Islet of Langerhans (tissue), 1 donor: Measurements from ENCODE around the gene AGBL4.
"Not testable (repeated sequence)": the region's sequence is repeated elsewhere in the genome, so short reads cannot be mapped to it uniquely, and the experiment has no call there.

Experiments
- FAIRE-seq: peaks from one replicate; lab custom pipeline; 2011; peaks lifted over from hg19 to GRCh38; lab: Jason Lieb, UNC

AGBL4 gene

GRCh38 chr1:50023292-50024159, at the start of gene AGBL4:
TSS of gene AGBL4 (minus strand) at chr1:50023954.
- no peak for FAIRE-seq

GRCh38 chr1:50066806-50067205, 43.1 kb upstream of the AGBL4 start:
- no peak for FAIRE-seq

- no peak for FAIRE-seq
Observed at GRCh38 chr1:50060279-50060678, 36.5 kb upstream of the AGBL4 start.

GRCh38 chr1:50048791-50049190, 25.0 kb upstream of the AGBL4 start:
- FAIRE-seq: no peak

- no peak for FAIRE-seq
Observed at GRCh38 chr1:50047916-50048694, 24.4 kb upstream of the AGBL4 start.

- no peak for FAIRE-seq
Observed at GRCh38 chr1:50038237-50038809, 14.6 kb upstream of the AGBL4 start.

GRCh38 chr1:50027794-50028193, 4.0 kb upstream of the AGBL4 start:
- no peak for FAIRE-seq

- no peak for FAIRE-seq
Observed at GRCh38 chr1:49995734-49996133, 28.0 kb downstream of the AGBL4 start.

GRCh38 chr1:49971088-49971487, 52.7 kb downstream of the AGBL4 start:
- no peak for FAIRE-seq

- no peak for FAIRE-seq
Observed at GRCh38 chr1:49951385-49951784, 72.4 kb downstream of the AGBL4 start.

GRCh38 chr1:49915301-49915700, 108.5 kb downstream of the AGBL4 start:
- FAIRE-seq: not testable (repeated sequence)

- FAIRE-seq: no peak
Observed at GRCh38 chr1:49906365-49906764, 117.4 kb downstream of the AGBL4 start.

GRCh38 chr1:49864581-49864980, 159.2 kb downstream of the AGBL4 start:
- FAIRE-seq: no peak

GRCh38 chr1:49854741-49855140, 169.0 kb downstream of the AGBL4 start:
- no peak for FAIRE-seq

GRCh38 chr1:49842596-49842995, 181.2 kb downstream of the AGBL4 start:
- no peak for FAIRE-seq

GRCh38 chr1:49841767-49842166, 182.0 kb downstream of the AGBL4 start:
- no peak for FAIRE-seq

- FAIRE-seq: no peak
Observed at GRCh38 chr1:49824261-49824660, 199.5 kb downstream of the AGBL4 start.

- FAIRE-seq: no peak
Observed at GRCh38 chr1:49817681-49818080, 206.1 kb downstream of the AGBL4 start.

- FAIRE-seq: not testable (repeated sequence)
Observed at GRCh38 chr1:49787013-49787412, 236.7 kb downstream of the AGBL4 start.

- no peak for FAIRE-seq
Observed at GRCh38 chr1:49765034-49765433, 258.7 kb downstream of the AGBL4 start.

GRCh38 chr1:49738118-49738517, 285.6 kb downstream of the AGBL4 start:
- FAIRE-seq: not testable (repeated sequence)

- FAIRE-seq: no peak
Observed at GRCh38 chr1:49728377-49728776, 295.4 kb downstream of the AGBL4 start.

- no peak for FAIRE-seq
Observed at GRCh38 chr1:49723662-49724061, 300.1 kb downstream of the AGBL4 start.
